OCI-LY3 (cell line): ENCODE measurements around the gene DDB1.

Experiments used
- H2AFZ ChIP-seq: fragments of 200-600, 300-600 bp; shearing (Covaris generic); 2 replicates; pipeline ENCODE4 v1.6.0; 2014; ENCODE audit warnings: antibody characterized with exemption, low read depth, low read length
- H3K27ac ChIP-seq: fragments of 200-600, 300-600 bp; sonication (generic); 2 replicates; pipeline ENCODE4 v1.5.1; 2014; ENCODE audit warnings: mild to moderate bottlenecking, low read length, moderate library complexity, mixed read lengths
- H3K27me3 ChIP-seq: fragments of 200-600, 300-600 bp; sonication (generic); 2 replicates; pipeline ENCODE4 v1.6.1; 2014; ENCODE audit warnings: low read depth, low read length, mixed read lengths
- H3K36me3 ChIP-seq: fragments of 200-600, 300-600 bp; sonication (generic); replicated peaks from 2 replicates; pipeline ENCODE3; 2014; ENCODE audit warnings: low read depth, low read length, mixed read lengths
- H3K4me1 ChIP-seq: fragments of 300-600, 200-600 bp; sonication (generic); 2 replicates; pipeline ENCODE4 v1.6.1; 2014; ENCODE audit warnings: low read length, mixed read lengths
- H3K4me2 ChIP-seq: fragments of 200-600, 300-600 bp; sonication (generic); 2 replicates; pipeline ENCODE4 v1.6.1; 2014; ENCODE audit warnings: low read length, mixed read lengths
- H3K4me3 ChIP-seq: fragments of 300-600, 200-600 bp; sonication (generic); 2 replicates; pipeline ENCODE4 v1.5.1; 2014; ENCODE audit warnings: antibody characterized with exemption, mild to moderate bottlenecking, low read length, moderate library complexity
- H3K79me2 ChIP-seq: fragments of 300-600, 200-600 bp; shearing (Covaris generic); 2 replicates; pipeline ENCODE4 v1.6.1; 2014; ENCODE audit warnings: mild to moderate bottlenecking, low read length, mixed read lengths
- H3K9ac ChIP-seq: fragments of 300-600, 200-600 bp; shearing (Covaris generic); 2 replicates; pipeline ENCODE4 v1.6.0; 2014; ENCODE audit warnings: mild to moderate bottlenecking, low read length, moderate library complexity
- H3K9me3 ChIP-seq: fragments of 200-600, 300-600 bp; shearing (Covaris generic); 2 replicates; pipeline ENCODE4 v1.6.1; 2014; ENCODE audit warnings: low read length, mixed read lengths; ENCODE audit not compliant: insufficient read depth
- H4K20me1 ChIP-seq: fragments of 200-600, 300-600 bp; sonication (generic); 2 replicates; pipeline ENCODE4 v1.6.1; 2016; ENCODE audit warnings: low read length, mixed read lengths; ENCODE audit not compliant: insufficient read depth
- EZH2phosphoT487 ChIP-seq: fragments of 200-600 bp; shearing (Covaris generic); IDR thresholded peaks from 2 replicates; pipeline ENCODE4 v1.6.1; 2018; ENCODE audit warnings: antibody characterized with exemption, mixed run types, low read depth
- TF ChIP-seq, protein P1 (sequence below): fragments of 200-600, 300-600 bp; sonication (generic); IDR thresholded peaks from 2 replicates; pipeline ENCODE4 v1.5.1; 2014; ENCODE audit warnings: antibody characterized with exemption, low read length, low read depth

Gene DDB1

DNA sequence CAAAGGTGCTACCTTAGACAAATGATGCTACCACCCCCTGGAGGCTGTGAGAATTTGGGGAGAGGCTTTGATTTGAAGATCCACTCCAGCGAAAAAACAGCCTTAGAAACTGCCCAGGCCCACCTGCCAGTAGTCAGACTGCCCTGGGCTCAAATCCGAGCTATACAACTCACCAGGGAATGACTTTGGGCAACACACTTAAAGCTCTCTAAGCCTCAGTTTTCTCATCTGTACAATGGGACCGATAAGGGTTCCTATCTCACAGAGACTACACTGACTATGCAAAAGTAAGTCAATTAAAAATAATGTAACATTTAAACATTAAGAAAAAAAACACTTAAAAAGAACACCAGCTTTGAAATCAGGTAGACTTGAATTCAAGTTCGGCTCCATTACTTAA is 57.7 kb downstream of the DDB1 start:
- Histone ChIP-seq H3K4me1 (no peaks in the 10 kb centered on the region), H3K4me2 (no peak overlapping the region), H3K36me3 (peaks cover 10% of the 10 kb centered on the region), H3K9ac (no peak overlapping the region), H3K4me3 (no peak overlapping the region), H4K20me1 (no peaks in the 10 kb centered on the region), H3K79me2 (no peaks in the 10 kb centered on the region), H3K27ac (no peak overlapping the region), H2AFZ (no peak overlapping the region), H3K27me3 (no peaks in the 10 kb centered on the region), H3K9me3 (no peaks in the 10 kb centered on the region)
- no peak for TF ChIP-seq EZH2phosphoT487
- TF ChIP-seq, protein P1, sequence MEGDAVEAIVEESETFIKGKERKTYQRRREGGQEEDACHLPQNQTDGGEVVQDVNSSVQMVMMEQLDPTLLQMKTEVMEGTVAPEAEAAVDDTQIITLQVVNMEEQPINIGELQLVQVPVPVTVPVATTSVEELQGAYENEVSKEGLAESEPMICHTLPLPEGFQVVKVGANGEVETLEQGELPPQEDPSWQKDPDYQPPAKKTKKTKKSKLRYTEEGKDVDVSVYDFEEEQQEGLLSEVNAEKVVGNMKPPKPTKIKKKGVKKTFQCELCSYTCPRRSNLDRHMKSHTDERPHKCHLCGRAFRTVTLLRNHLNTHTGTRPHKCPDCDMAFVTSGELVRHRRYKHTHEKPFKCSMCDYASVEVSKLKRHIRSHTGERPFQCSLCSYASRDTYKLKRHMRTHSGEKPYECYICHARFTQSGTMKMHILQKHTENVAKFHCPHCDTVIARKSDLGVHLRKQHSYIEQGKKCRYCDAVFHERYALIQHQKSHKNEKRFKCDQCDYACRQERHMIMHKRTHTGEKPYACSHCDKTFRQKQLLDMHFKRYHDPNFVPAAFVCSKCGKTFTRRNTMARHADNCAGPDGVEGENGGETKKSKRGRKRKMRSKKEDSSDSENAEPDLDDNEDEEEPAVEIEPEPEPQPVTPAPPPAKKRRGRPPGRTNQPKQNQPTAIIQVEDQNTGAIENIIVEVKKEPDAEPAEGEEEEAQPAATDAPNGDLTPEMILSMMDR = no peak

DNA sequence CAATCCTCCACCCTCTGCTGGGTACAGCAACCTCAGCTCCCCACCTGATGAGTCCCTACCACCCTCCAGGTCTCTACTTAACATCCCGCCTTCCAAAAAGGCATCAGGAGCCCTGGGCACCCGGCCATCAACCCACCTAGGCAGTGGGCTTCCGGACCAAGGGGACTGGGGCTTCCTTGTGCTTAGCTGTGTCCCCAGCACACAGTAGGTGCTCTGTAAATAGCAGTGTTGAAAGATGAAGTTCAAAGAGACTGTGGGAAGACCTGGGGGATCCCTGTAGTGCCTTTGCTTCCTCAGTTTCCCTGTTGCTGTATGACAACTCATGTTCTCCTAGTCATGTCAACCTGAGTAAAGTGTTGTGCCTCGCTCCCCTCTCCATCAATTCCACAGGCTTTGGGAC is 58.8 kb downstream of the DDB1 start:
- H3K4me2 ChIP-seq = no peak overlapping the region

DNA sequence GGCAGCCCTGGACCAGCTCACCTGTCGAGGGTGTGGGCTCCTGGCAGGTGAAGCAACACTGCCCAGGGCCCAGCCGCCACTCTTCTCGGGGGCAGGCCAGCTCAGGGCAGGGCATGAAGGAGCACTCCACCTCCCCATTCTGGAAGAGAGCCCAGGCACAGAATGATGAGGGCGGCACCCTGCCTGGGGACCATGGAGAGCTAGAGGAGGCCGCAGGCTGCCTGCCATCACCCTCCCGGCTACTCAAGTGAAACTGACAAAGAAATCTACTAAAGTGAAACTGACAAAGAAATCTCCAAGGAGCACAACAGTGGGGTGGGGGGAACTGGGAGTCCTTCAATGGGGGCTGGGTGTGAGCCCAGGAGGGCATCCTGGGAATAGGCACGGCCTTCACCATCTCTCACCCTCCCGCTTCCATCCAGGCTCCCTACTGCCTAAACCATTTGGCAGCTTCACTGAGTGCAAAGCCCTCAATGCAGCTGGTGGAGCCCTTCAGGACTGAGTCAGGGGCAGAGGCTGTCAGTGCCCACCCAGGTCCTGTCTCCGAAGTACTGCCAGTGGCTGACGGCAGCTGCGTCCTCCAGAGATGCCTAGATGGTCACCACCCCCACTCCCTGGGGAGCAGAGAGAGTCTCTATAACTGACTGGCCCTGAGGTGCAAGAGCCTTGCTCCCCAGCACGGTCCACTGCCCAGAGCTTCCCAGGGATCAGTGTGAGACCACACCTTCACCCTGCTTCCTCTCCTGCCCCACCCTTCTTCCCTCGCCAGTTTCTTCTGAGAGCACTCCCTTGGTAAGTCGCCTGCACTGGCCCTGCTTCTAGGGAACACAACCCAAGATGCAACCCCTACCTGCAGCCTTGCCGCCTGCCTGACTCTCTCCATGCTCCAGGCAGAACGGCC is 59.5 kb downstream of the DDB1 start:
- no peaks in the 10 kb centered on the region for H3K27me3 ChIP-seq
- no peak for TF ChIP-seq EZH2phosphoT487
- TF ChIP-seq, protein P1 = no peak
- peaks cover 10% of the 10 kb centered on the region for H3K36me3 ChIP-seq
- H3K27ac ChIP-seq = no peak overlapping the region
- H3K9me3 ChIP-seq = no peaks in the 10 kb centered on the region
- no peaks in the 10 kb centered on the region for H3K4me1 ChIP-seq
- no peak overlapping the region for H2AFZ ChIP-seq
- H3K4me3 ChIP-seq = no peak overlapping the region
- no peaks in the 10 kb centered on the region for H4K20me1 ChIP-seq
- H3K9ac ChIP-seq = no peak overlapping the region
- H3K4me2 ChIP-seq = no peak overlapping the region
- H3K79me2 ChIP-seq = no peaks in the 10 kb centered on the region

More for the DNA sequence above, 58.8 kb downstream of the DDB1 start:
- Histone ChIP-seq H3K36me3 (peaks cover 10% of the 10 kb centered on the region), H3K27me3 (no peaks in the 10 kb centered on the region), H4K20me1 (no peaks in the 10 kb centered on the region), H3K4me3 (no peak overlapping the region), H3K9me3 (no peaks in the 10 kb centered on the region), H3K4me1 (no peaks in the 10 kb centered on the region), H2AFZ (no peak overlapping the region), H3K27ac (no peak overlapping the region), H3K79me2 (no peaks in the 10 kb centered on the region), H3K9ac (no peak overlapping the region)
- no peak for TF ChIP-seq EZH2phosphoT487
- TF ChIP-seq, protein P1 = no peak

DNA sequence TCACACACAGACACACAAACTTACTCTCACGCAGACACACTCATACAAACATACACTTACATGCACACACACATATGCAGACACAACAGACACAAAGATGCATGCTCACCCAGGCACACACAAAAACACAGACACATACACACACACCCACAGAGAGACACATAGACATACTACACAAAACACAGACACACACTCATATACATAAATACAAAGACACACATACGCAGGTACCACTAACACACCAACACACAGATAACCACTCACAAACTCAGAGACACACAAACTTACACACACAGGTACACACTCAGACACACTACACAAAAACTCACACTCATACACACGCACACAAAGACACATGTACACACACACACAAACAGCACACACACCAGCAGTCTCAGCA is 60.2 kb downstream of the DDB1 start:
- no peak overlapping the region for H3K9ac ChIP-seq
- H3K27me3 ChIP-seq = no peaks in the 10 kb centered on the region
- H3K4me2 ChIP-seq = no peak overlapping the region
- H3K9me3 ChIP-seq = no peaks in the 10 kb centered on the region
- no peak overlapping the region for H2AFZ ChIP-seq
- TF ChIP-seq EZH2phosphoT487 = no peak
- TF ChIP-seq, protein P1 = no peak
- H3K36me3 ChIP-seq = peaks cover 10% of the 10 kb centered on the region
- H3K27ac ChIP-seq = no peak overlapping the region
- no peaks in the 10 kb centered on the region for H3K4me1 ChIP-seq
- no peaks in the 10 kb centered on the region for H3K79me2 ChIP-seq
- H4K20me1 ChIP-seq = no peaks in the 10 kb centered on the region
- H3K4me3 ChIP-seq = no peak overlapping the region
